PC-9 (cell line): ENCODE data around the gene SVEP1. TPM values are rescaled to one million over a fixed set of nuclear protein-coding genes. Genes with fewer than 3 reads are reported as not detected.
"Not testable (repeated sequence)": the region's sequence is repeated elsewhere in the genome, so short reads cannot be mapped to it uniquely, and the experiment has no call there.

ENCODE experiments used
- BruUV-seq: library from RNA; stranded (reverse); fragments of 400-500 nt; replicated peaks from 2 replicates; lab custom pipeline; 2021; lab: Mats Ljungman, UMichigan
- CTCF ChIA-PET: fragments of 300-600 bp; sonication (Branson Sonifier 250); formaldehyde crosslinking; loops from one replicate; lab custom pipeline; 2022; ENCODE audit warnings: antibody characterized with exemption; lab: Charles Lee
- POLR2A ChIA-PET: fragments of 300-600 bp; sonication (Branson Sonifier 250); formaldehyde crosslinking; loops from one replicate; lab custom pipeline; 2022; ENCODE audit warnings: antibody characterized with exemption; ENCODE audit not compliant: unreplicated experiment; lab: Charles Lee
- DNase-seq, 2 experiments: peaks; one replicate each; pipeline versions ENCODE4 v3.0.0 to v3.0.0-alpha.2; 2015 to 2022; ENCODE audit warnings: mixed read lengths in 1 of 2
- H2AFZ ChIP-seq: fragments of 200-600 bp; sonication (generic); 2 replicates; pipeline ENCODE4 v1.8.1; 2017; ENCODE audit warnings: antibody characterized with exemption
- H3F3A ChIP-seq: fragments of 200-600 bp; sonication (generic); 2 replicates; pipeline ENCODE4 v1.8.1; 2017; ENCODE audit warnings: antibody characterized with exemption, mild to moderate bottlenecking, low read depth; ENCODE audit not compliant: insufficient read depth
- H3K27ac ChIP-seq: fragments of 200-600 bp; sonication (generic); 2 replicates; pipeline ENCODE4 v1.6.1; 2016; ENCODE audit warnings: mixed run types
- H3K27me3 ChIP-seq: fragments of 200-600 bp; sonication (generic); 2 replicates; pipeline ENCODE4 v1.6.1; 2016; ENCODE audit warnings: low read depth, mixed run types; ENCODE audit not compliant: insufficient read depth
- H3K36me3 ChIP-seq: fragments of 200-600 bp; sonication (generic); 2 replicates; pipeline ENCODE4 v1.6.1; 2016; ENCODE audit warnings: low read depth, mixed run types
- H3K4me1 ChIP-seq: fragments of 200-600 bp; sonication (generic); replicated peaks from 2 replicates; pipeline ENCODE4 v1.6.1; 2016; ENCODE audit warnings: mixed run types; ENCODE audit not compliant: insufficient read depth
- H3K4me2 ChIP-seq: fragments of 200-600 bp; sonication (generic); 2 replicates; pipeline ENCODE4 v1.6.1; 2017; ENCODE audit warnings: mixed run types
- H3K4me3 ChIP-seq: fragments of 200-600 bp; sonication (generic); 2 replicates; pipeline ENCODE4 v1.6.1; 2016; ENCODE audit warnings: mixed run types
- H3K79me2 ChIP-seq: fragments of 200-600 bp; sonication (generic); 2 replicates; pipeline ENCODE4 v1.6.1; 2017; ENCODE audit warnings: low read depth, mixed run types
- H3K9me2 ChIP-seq: fragments of 200-600 bp; sonication (generic); 2 replicates; pipeline ENCODE4 v1.8.1; 2017; ENCODE audit warnings: mild to moderate bottlenecking; ENCODE audit not compliant: insufficient read depth
- H3K9me3 ChIP-seq: fragments of 200-600 bp; sonication (generic); 2 replicates; pipeline ENCODE4 v1.8.1; 2016; ENCODE audit warnings: low read depth; ENCODE audit not compliant: insufficient read depth
- H4K20me1 ChIP-seq: fragments of 200-600 bp; sonication (generic); 2 replicates; pipeline ENCODE4 v1.8.1; 2017; ENCODE audit not compliant: insufficient read depth
- EZH2 ChIP-seq: fragments of 200-600 bp; sonication (generic); IDR thresholded peaks from 2 replicates; pipeline ENCODE4 v1.8.0; 2017; ENCODE audit warnings: antibody characterized with exemption, low read depth
- intact Hi-C: fragments of 100-400 bp; cut with micrococcal nuclease; formaldehyde crosslinking; loops from one replicate; pipeline ENCODE4 v1.10.0; 2022; ENCODE audit not compliant: unreplicated experiment
- total RNA-seq: library from RNA; stranded (reverse); gene quantifications from 2 replicates; pipeline ENCODE4 v1.2.3, GENCODE V29; 2021
- TF ChIP-seq, protein P1 (sequence below): fragments of 200-600 bp; sonication (generic); conservative IDR thresholded peaks from 2 replicates; pipeline ENCODE4 v1.6.1; 2017; ENCODE audit warnings: mixed run types, antibody characterized with exemption, mild to moderate bottlenecking, moderate library complexity

The SVEP1 gene
- total RNA-seq, 1 experiment from 2014 or later: 3.3 TPM

DNA sequence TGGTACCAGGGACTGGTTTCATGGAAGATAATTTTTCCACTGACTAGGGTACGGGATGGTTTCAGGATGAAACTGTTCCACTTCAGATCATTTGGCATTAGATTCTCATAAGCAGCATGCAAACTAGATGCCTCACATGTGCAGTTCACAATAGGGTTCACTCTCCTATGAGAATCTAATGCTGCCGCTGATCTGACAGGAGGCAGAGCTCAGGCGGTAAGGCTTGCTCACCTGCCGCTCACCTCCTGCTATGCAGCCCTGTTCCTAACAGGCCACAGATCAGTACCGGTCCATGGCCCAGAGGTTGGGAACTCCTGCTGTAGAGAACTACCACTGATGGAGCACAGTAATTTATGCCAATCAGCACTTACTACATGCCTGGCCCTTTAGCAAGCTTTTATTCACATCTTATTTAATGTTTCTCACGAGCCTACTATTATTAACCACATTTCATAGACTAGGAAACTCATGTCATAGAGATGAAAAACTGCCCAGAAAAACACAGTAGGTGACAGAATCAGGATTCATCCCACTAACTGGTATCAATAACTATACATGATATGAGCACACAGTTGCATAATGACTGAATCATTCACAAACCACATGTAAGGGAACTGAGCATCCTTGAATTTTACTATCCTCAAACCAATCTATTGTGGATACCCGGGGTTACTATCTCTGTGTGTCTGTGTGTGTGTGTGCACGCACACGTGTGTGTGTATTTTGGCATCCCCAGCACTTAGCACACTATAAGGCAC, 46.5 kb downstream of the SVEP1 start:
- Histone ChIP-seq H3K9me3 (no peaks in the 10 kb centered on the region; the same call in 1 of the 2 replicates), H3K4me2 (no peak overlapping the region), H3K4me3 (no peak overlapping the region), H3F3A (no peaks in the 10 kb centered on the region; the same call in 1 of the 2 replicates), H3K27me3 (no peaks in the 10 kb centered on the region), H4K20me1 (no peaks in the 10 kb centered on the region), H2AFZ (no peak overlapping the region), H3K27ac (no peak overlapping the region), H3K36me3 (no peaks in the 10 kb centered on the region), H3K79me2 (no peaks in the 10 kb centered on the region), H3K9me2 (no peaks in the 10 kb centered on the region), H3K4me1 (no peaks in the 10 kb centered on the region)
- POLR2A ChIA-PET: no interaction called here
- intact Hi-C loops: no loop called here
- no peak for TF ChIP-seq EZH2
- TF ChIP-seq, protein P1, sequence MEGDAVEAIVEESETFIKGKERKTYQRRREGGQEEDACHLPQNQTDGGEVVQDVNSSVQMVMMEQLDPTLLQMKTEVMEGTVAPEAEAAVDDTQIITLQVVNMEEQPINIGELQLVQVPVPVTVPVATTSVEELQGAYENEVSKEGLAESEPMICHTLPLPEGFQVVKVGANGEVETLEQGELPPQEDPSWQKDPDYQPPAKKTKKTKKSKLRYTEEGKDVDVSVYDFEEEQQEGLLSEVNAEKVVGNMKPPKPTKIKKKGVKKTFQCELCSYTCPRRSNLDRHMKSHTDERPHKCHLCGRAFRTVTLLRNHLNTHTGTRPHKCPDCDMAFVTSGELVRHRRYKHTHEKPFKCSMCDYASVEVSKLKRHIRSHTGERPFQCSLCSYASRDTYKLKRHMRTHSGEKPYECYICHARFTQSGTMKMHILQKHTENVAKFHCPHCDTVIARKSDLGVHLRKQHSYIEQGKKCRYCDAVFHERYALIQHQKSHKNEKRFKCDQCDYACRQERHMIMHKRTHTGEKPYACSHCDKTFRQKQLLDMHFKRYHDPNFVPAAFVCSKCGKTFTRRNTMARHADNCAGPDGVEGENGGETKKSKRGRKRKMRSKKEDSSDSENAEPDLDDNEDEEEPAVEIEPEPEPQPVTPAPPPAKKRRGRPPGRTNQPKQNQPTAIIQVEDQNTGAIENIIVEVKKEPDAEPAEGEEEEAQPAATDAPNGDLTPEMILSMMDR: no peak
- CTCF ChIA-PET: no interaction called here
- no TSS peak for BruUV-seq
- DNase-seq: no peak

DNA sequence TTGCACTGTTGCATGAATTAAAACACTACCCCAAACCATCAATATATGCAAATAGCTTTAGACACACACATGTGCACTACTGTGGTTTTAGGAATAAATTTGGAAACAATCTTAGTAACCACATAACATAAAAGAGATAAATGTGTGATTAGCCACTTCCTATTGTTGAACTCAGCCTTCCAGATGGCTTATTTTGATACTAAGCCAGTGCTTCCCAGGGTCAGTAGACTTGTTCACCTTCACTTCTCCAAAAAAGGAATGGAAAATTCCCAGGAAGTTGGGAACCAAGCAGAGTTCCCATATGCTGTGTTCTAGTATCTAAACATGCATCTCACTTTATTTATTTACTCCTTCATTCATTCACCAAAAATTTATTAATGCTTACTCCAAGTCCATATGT, 47.8 kb downstream of the SVEP1 start:
- intact Hi-C loops: no loop called here
- no peaks in the 10 kb centered on the region; the same call in 1 of the 2 replicates for H3F3A ChIP-seq
- no peak overlapping the region for H3K4me2 ChIP-seq
- no peak overlapping the region for H3K4me3 ChIP-seq
- no peaks in the 10 kb centered on the region; the same call in 1 of the 2 replicates for H3K9me3 ChIP-seq
- DNase-seq: no peak
- H2AFZ ChIP-seq: no peak overlapping the region
- BruUV-seq: no TSS peak
- no peaks in the 10 kb centered on the region for H4K20me1 ChIP-seq
- no peaks in the 10 kb centered on the region for H3K36me3 ChIP-seq
- CTCF ChIA-PET: no interaction called here
- H3K4me1 ChIP-seq: no peaks in the 10 kb centered on the region
- no peak overlapping the region for H3K27ac ChIP-seq
- H3K27me3 ChIP-seq: no peaks in the 10 kb centered on the region
- no peak for TF ChIP-seq EZH2
- TF ChIP-seq, protein P1: no peak
- POLR2A ChIA-PET: no interaction called here
- H3K9me2 ChIP-seq: no peaks in the 10 kb centered on the region
- no peaks in the 10 kb centered on the region for H3K79me2 ChIP-seq

DNA sequence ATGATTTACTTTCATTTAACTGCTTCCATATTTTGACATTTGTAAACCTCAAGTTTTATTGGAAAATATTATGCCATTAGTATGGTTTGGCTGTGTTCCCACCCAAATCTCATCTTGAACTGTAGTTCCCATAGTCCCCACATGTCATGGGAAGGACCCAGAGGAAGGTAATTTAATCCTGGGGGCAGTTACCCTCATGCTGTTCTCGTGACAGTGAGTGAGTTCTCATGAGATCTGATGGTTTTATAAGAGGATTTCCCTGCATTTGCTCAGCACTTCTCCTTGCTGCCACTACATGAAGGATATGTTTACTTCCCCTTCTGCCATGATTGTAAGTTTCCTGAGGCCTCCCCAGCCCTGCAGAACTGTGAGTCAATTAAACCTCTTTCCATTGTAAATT, 48.3 kb downstream of the SVEP1 start:
- H3K27ac ChIP-seq, H3K36me3 ChIP-seq, H3K9me2 ChIP-seq, H2AFZ ChIP-seq, POLR2A ChIA-PET, H3K79me2 ChIP-seq, DNase-seq, H3K27me3 ChIP-seq, H4K20me1 ChIP-seq, intact Hi-C loops, H3K4me3 ChIP-seq, BruUV-seq, H3K4me1 ChIP-seq, H3F3A ChIP-seq, H3K9me3 ChIP-seq, H3K4me2 ChIP-seq: not testable (repeated sequence)
- CTCF ChIA-PET: interaction anchor here (0.6 kb wide), 1 partner anchor 98 kb away, joined by 6 read pairs; no protein-coding TSS in a partner anchor
